HL-60/S4 (cell line): ENCODE measurements around the gene PFAS.

Experiments
- in situ Hi-C: fragments of 300-500 bp; cut with MboI; formaldehyde crosslinking; loops from 2 replicates; pipeline ENCODE4 v1.14.3; 2022; ENCODE audit warnings: low sequenced_read_pairs

Gene PFAS

DNA sequence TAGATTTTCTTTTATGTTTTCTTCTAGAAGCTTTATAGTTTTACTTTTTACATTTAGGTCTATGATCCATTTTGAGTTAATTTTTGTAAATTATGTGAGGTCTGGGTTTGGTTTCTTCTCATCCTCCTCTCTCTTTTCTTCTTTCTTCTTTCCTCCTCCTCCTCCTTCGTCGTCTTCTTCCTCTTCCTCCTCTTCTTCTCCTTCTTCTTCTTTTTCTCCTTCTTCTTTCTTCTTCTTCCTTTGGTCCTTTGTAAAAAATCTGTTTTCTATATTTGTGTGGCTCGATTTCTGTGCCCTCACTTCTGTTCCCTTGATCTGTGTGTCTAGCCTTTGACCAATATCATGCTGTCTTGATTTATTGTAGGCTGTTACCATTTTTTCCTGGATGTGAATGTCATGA, 51.1 kb downstream of the PFAS start:
- in situ Hi-C loops: no loop called here

DNA sequence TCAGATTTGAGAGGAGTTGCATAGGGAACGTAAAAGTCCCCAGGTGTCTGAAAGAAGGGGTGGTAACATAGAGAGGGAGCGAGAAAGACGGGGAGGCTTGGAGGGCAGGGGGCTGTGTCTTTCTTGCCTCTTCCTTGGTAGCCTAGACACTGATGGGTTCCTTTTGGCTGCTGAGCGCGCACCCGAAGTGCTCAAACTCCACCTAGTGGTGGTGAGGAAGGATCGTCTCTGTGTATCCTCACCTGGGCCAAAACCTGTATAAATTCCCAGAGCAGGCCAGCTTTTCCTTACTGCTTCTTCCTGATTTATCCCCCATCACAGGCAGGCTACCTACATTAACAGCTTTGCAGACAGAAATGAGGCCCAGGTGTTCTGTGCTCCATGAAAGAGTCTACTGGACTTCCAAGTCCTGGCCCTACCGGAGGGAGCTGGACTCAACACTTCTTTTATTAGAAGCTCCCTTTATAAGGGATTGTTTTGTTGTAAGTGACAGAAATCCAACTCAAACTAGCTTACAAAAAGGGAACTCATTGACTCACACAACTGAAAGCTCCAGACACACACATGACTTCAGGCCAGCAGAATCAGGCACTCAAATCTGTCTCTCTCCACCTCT, 51.6 kb downstream of the PFAS start:
- in situ Hi-C loops: no loop called here

DNA sequence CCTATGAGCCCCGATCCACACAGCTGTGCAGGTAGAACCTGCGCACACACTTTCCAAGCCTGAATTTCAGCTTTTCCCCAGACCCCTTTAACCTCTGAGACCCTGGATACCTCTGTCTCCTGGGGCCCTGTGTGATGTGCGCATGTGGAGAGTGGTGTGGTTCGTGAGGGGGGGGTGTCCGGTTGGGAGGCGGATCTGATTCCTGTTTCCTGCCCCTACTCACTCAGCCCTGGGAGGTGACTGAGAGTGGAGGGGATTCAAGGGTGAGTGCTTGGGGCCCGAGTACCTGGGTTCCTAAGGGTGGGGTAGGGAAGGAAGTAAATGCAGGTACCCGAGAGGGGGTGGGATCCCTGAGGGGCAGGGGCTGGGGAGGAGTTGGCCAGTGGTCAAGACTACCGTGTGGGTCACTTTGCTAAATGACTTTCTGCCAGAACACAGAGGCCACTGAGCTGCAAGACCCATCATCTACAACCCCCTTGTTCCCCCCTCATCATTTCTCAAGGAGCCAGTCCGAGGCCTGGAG, 61.6 kb downstream of the PFAS start:
- in situ Hi-C loops: no loop called here

DNA sequence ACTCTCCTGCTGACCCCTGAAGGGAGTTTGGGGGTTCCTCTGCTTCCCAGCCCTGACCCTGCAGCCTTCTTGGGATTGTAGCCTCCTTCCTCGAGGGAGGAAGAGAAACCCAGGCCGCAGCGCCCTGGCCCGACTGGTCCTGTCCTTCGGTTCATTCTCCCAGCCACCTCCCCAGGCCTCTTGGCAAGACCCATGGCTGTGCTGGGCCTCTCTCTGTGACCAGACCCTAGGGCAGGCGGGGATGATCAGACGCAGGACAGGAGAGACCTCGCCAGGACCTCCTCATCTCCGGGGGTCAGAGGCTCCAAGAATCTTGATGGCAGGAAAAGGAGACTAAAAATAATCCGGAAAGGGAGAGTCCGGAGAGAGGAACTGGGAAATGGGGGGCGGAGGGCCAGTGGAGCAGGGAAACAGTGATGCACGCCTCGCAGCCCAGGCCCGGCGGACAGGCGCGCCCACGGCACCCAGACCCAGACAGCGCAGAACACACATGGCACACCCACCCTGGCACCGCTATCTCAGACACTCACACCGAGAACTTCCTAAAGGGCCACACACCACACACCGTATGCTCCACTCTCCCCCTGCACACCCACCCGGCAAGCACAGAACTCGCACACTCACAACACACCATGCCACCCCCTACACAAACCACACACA, 62.2 kb downstream of the PFAS start:
- in situ Hi-C loops: no loop called here

DNA sequence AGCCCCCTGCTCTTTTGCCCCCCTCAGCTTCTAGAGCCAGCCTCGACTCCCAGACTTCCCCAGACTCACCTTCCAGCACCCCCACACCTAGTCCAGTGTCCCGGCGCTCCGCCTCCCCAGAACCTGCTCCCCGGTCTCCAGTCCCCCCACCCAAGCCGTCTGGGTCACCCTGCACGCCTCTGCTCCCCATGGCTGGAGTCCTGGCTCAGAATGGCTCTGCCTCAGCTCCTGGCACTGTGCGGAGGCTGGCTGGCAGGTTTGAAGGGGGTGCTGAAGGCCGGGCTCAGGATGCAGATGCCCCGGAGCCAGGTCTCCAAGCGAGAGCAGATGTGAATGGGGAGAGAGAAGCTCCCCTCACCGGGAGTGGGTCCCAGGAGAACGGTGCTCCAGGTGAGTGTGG, 63.2 kb downstream of the PFAS start:
- in situ Hi-C loops: no loop called here

DNA sequence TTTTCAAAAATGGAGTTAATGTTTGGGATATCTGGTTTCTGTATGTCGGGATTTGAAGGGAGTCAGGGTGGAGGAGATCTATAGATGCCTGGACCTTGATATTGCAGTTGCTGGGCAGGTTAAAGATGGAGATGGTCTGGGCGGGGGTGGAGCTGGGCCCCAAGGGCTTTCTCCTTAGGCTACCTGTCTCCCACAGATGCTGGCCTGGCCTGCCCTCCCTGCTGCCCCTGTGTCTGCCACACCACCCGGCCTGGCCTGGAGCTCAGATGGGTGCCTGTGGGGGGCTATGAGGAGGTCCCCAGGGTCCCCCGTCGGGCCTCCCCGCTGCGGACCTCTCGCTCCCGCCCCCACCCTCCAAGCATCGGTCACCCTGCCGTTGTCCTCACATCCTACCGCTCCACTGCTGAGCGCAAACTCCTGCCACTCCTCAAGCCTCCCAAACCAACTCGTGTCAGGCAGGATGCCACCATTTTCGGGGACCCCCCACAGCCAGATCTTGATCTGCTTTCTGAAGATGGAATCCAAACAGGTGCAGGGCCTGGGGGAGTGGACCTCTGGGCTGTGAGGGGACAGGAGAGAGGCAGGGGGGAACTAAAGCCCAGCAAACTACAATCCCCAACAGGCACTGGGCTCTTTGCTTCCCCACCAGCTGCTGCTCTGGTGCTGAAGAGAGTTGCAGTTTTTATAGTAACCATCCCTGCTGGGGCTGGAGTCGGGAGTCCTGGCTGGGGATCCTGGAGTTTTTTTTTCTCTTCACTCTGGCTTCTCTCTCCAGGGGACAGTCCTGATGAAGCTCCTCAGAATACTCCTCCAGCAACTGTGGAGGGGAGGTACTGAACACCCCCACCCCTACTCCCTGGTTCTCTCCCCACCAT, 63.9 kb downstream of the PFAS start:
- in situ Hi-C loops: no loop called here

DNA sequence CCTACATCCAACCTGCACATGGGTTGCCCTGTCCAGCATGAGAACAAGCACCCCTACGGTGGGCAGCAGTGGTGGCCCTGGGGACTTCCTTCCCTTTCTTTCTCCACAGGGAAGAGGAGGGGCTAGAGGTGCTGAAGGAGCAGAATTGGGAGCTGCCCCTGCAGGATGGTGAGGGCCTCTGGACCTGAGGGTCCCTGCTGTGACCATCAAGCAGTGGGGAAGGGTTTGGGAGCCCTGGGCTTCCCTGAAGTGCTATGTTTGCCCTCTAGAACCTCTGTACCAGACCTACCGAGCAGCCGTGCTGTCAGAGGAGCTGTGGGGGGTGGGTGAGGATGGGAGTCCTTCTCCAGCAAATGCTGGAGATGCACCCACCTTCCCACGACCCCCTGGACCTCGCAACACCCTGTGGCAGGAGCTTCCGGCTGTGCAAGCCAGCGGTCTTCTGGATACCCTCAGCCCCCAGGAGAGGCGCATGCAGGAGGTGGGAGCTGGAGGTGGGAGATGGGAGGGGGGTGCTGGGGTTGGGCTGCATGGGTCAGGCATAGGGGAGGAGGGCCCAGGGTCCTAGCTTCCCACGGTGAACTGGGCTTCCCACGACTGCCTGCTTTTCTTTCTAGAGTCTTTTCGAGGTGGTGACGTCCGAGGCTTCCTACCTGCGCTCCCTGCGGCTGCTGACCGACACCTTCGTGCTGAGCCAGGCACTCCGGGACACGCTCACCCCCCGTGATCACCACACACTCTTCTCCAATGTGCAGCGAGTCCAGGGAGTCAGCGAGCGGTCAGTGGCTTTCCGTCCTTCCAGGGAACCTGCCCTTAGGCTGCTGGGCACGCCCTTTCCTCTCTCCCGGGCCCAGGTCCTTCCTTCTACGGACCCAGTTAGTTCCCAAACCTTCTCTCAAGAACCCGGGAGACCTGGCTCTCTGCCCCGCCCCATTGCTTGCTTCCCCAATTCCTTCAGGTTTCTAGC, 66.0 kb downstream of the PFAS start:
- in situ Hi-C loops: no loop called here

DNA sequence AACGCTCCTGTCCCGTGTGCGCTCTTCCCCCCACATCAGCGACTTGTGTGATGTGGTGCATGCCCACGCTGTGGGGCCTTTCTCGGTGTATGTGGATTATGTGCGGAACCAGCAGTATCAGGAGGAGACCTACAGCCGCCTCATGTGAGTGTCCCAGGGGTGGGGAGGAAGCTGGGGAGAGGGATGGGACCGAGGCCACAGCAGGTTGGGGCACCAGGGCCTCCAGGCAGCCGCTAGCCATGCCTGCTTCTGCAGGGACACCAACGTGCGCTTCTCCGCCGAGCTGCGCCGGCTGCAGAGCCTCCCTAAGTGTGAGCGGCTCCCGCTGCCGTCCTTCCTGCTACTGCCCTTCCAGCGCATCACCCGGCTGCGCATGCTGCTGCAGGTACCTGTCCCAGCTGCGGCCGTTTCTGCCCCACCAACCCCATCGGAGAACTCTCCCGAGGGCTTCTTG, 66.7 kb downstream of the PFAS start:
- in situ Hi-C loops: no loop called here

DNA sequence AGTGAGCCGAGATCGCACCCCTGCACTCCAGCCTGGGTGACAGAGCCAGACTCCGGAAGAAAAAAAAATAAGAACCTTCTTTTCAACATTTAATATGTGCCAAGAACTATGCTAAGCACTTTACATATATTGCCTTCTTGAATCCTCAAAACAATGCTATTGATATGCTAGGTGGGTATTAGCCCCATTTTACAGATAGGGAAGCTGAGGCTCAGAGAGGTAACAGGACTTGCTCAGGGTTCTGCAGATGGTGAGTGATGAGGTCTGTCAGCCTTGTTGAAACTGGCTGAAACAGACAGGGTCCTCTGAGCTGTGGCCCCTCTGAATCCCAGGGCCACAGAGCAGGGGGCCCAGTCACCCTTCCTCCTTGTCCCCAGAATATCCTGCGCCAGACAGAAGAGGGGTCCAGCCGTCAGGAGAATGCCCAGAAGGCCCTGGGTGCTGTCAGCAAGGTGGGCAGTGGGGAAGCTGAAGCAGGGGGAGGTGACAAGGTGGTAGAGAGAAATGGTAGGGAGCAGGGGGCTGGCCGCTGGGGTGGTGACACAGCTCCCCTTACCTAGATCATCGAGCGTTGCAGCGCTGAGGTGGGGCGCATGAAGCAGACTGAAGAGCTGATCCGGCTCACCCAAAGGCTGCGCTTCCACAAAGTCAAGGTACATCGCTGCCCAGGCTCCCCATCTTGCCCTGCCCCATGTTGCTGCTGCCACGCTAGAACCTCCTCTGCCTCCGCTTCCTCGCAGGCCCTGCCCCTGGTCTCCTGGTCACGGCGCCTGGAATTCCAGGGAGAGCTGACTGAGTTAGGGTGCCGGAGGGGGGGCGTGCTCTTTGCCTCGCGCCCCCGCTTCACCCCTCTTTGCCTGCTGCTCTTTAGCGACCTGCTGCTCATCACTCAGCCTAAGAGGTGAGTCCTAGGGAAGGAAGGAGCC, 69.2 kb downstream of the PFAS start:
- in situ Hi-C loops: no loop called here
